K562 (cell line): ENCODE data around the gene SLC48A1. TPM values are rescaled to one million over a fixed set of nuclear protein-coding genes. Genes with fewer than 3 reads are reported as not detected.
"Not testable (repeated sequence)": the region's sequence is repeated elsewhere in the genome, so short reads cannot be mapped to it uniquely, and the experiment has no call there.

Source experiments
- ATAC-seq: fragments of 200-7000 bp; cut with Tn5 transposase; 3 replicates; pipeline ENCODE4 v1.9.1; 2020; ENCODE audit warnings: moderate library complexity
- BruUV-seq: library from RNA; stranded (reverse); fragments of 400-500 nt; replicated peaks from 2 replicates; lab custom pipeline; 2021; lab: Mats Ljungman, UMichigan
- CTCF ChIA-PET: fragments of 300-600 bp; formaldehyde crosslinking; extraction: SDS; loops from one replicate; lab custom pipeline; 2021; ENCODE audit warnings: low intra/inter-chr PET ratio; lab: Yijun Ruan, JAX
- POLR2A ChIA-PET: fragments of 300-600, 350-650 bp; sonication (Branson Sonifier 250); formaldehyde crosslinking; extraction: SDS; loops from one replicate; lab custom pipeline; 2021; ENCODE audit warnings: antibody characterized with exemption, inconsistent platforms; lab: Yijun Ruan, JAX
- DNase-seq, 4 experiments: peaks; one replicate each; pipeline versions ENCODE4 v3.0.0 to v3.0.0-alpha.2; 2011 to 2018; ENCODE audit warnings: low spot score in 3 of 4, mixed read lengths in 3 of 4; ENCODE audit errors: extremely low read depth in 1 of 4
- FAIRE-seq: peaks from 2 replicates; lab custom pipeline; 2011; peaks lifted over from hg19 to GRCh38; lab: Jason Lieb, UNC
- H2AFZ ChIP-seq: 2 replicates; pipeline ENCODE4 v1.6.0; 2011; ENCODE audit warnings: low read depth, low read length, control low read depth, inconsistent platforms
- H3K27ac ChIP-seq: fragments of 200-600 bp; 3 replicates; pipeline ENCODE4 v1.8.0; 2011; ENCODE audit warnings: low read depth, mild to moderate bottlenecking, control low read depth, inconsistent platforms, low read length, moderate library complexity, mixed read lengths; ENCODE audit errors: extremely low read depth
- H3K27me3 ChIP-seq, 2 experiments: fragments of 300-600 bp in 1 of 2; 2 replicates in 1 of 2; 3 replicates in 1 of 2; pipeline versions ENCODE4 v1.6.0 to v1.8.0; 2011; ENCODE audit warnings: inconsistent platforms in 2 of 2, low read length in 2 of 2, mild to moderate bottlenecking in 1 of 2, mixed read lengths in 1 of 2, moderate library complexity in 1 of 2; ENCODE audit not compliant: control insufficient read depth in 2 of 2, insufficient read depth in 2 of 2
- H3K36me3 ChIP-seq: fragments of 300-600 bp; 3 replicates; pipeline ENCODE4 v1.8.0; 2011; ENCODE audit warnings: mild to moderate bottlenecking, low read length, inconsistent platforms; ENCODE audit not compliant: control insufficient read depth, insufficient read depth
- H3K4me1 ChIP-seq, 2 experiments: fragments of 200-600 bp in 1 of 2; replicated peaks in 1 of 2; 2 replicates in 1 of 2; 3 replicates in 1 of 2; pipeline versions ENCODE4 v1.5.1 to v1.8.0; 2011; ENCODE audit warnings: inconsistent platforms in 2 of 2, low read length in 2 of 2, mild to moderate bottlenecking in 1 of 2, mixed read lengths in 1 of 2, moderate library complexity in 1 of 2; ENCODE audit not compliant: control insufficient read depth in 2 of 2, insufficient read depth in 2 of 2
- H3K4me2 ChIP-seq: 2 replicates; pipeline ENCODE4 v1.6.1; 2011; ENCODE audit warnings: low read length, control low read depth, inconsistent platforms, mixed read lengths; ENCODE audit not compliant: insufficient read depth
- H3K4me3 ChIP-seq: fragments of 200-600 bp; sonication (generic), shearing (Covaris generic); 2 replicates; pipeline ENCODE4 v1.5.1; 2016; ENCODE audit warnings: control low read depth, inconsistent platforms
- H3K79me2 ChIP-seq: fragments of 200-600 bp; 3 replicates; pipeline ENCODE4 v1.8.0; 2011; ENCODE audit warnings: low read length, inconsistent platforms; ENCODE audit not compliant: control insufficient read depth, insufficient read depth
- H3K9ac ChIP-seq, 2 experiments: 2 replicates each; pipeline versions ENCODE4 v1.6.0 to v1.6.1; 2011; ENCODE audit warnings: low read depth in 2 of 2, low read length in 2 of 2, control low read depth in 1 of 2, inconsistent platforms in 1 of 2, mild to moderate bottlenecking in 1 of 2, mixed read lengths in 1 of 2; ENCODE audit not compliant: insufficient read depth in 1 of 2
- H3K9me1 ChIP-seq: one replicate; pipeline ENCODE4 v1.6.0; 2011; ENCODE audit warnings: inconsistent platforms, mild to moderate bottlenecking, low read length, moderate library complexity; ENCODE audit not compliant: control insufficient read depth, insufficient read depth
- H3K9me3 ChIP-seq: replicated peaks from 2 replicates; pipeline ENCODE4 v1.5.1; 2011; ENCODE audit warnings: low read depth, low read length, inconsistent platforms; ENCODE audit not compliant: control insufficient read depth, insufficient read depth
- H4K20me1 ChIP-seq: replicated peaks from 2 replicates; pipeline ENCODE4 v1.6.1; 2011; ENCODE audit warnings: low read length, inconsistent platforms, mixed read lengths; ENCODE audit not compliant: control insufficient read depth, insufficient read depth
- CEBPB ChIP-seq: fragments of 450-650 bp; IDR thresholded peaks from 2 replicates; pipeline ENCODE4 v1.6.1; 2016; ENCODE audit warnings: missing genetic modification characterization, missing compliant biosample characterization
- RBFOX2 ChIP-seq: fragments of 200-400 bp; formaldehyde crosslinking; IDR thresholded peaks from 2 replicates; pipeline ENCODE4 v1.6.1; 2017; ENCODE audit warnings: low read depth, mild to moderate bottlenecking, low read length, moderate library complexity
- WGBS: fragments of 100-300 bp; shearing (Covaris generic); methylation state at CpG from one replicate; pipeline ENCODE4 v1.1.6; 2016; ENCODE audit warnings: low coverage, mixed read lengths; ENCODE audit not compliant: insufficient coverage; ENCODE audit errors: missing lambda C conversion rate; 5-methylcytosine and 5-hydroxymethylcytosine counted together
- in situ Hi-C: fragments of 300-500 bp; cut with MboI; formaldehyde crosslinking; loops from 4 replicates; pipeline ENCODE4 v1.15.0; 2018; ENCODE audit warnings: inconsistent platforms, mixed read lengths
- intact Hi-C: fragments of 100-400 bp; cut with micrococcal nuclease; formaldehyde crosslinking; loops from 2 replicates; pipeline ENCODE4 v1.14.2; 2022
- polyA plus RNA-seq, 8 experiments: library from polyadenylated mRNA; depleted of rRNA in 4 of 8; stranded (reverse) in 5 of 8; unstranded in 3 of 8; fragments of >200 nt; fragmentation: Nextera tagmentation in 2 of 8; fragmentation: Illumina TruSeq in 1 of 8; extraction: Ambion mirVana in 2 of 8; extraction: Trizol in 1 of 8; gene quantifications; 2 replicates each; pipeline versions ENCODE4 v1.2.1 to v1.2.3, GENCODE V29; 2011 to 2014; ENCODE audit warnings: inconsistent platforms in 1 of 8, missing spikeins in 1 of 8
- total RNA-seq, 7 experiments: library from RNA; depleted of rRNA in 6 of 7; stranded (reverse); fragments of >200 nt in 6 of 7; fragmentation: Illumina TruSeq in 2 of 7; extraction: Trizol in 2 of 7; gene quantifications; 2 replicates each; pipeline versions ENCODE4 v1.2.1 to v1.2.3, GENCODE V29; 2011 to 2021; ENCODE audit warnings: low replicate concordance in 1 of 7
- TF ChIP-seq, protein P1 (sequence below): fragments of 450-650 bp; formaldehyde crosslinking; IDR thresholded peaks from 2 replicates; pipeline ENCODE4 v1.4.0; 2020; ENCODE audit warnings: mild to moderate bottlenecking, moderate library complexity

SLC48A1 gene
- total and polyA plus RNA-seq, 9 of the 15 experiments (the other 6 are each of a cell fraction or from before 2014, with no cell fraction given), result 10.7 to 37.5 (median 18.7) TPM

DNA sequence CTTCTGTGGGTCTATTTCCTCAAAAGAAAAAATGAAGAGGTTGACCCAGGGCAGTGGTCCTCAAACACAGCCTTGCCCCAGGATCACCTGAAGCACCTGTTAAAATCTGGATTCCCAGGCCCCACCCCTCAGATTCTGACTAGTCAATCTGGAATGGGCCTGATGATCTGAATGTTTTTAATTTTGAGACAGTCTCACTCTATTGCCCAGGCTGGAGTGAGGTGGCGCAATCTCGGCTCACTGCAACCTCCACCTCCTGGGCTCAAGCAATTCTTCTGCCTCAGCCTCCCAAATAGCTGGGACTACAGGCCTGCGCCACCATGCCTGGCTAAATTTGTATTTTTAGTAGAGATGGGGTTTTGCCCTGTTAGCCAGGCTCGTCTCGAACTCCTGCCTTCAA is 42.4 kb downstream of the SLC48A1 start:
- peaks cover 63 to 74% of the 10 kb centered on the region in 2 experiments for H3K4me1 ChIP-seq
- intact Hi-C loops, CTCF ChIA-PET, H3K9me3 ChIP-seq, H3K27ac ChIP-seq, H3K4me3 ChIP-seq, DNase-seq, H3K27me3 ChIP-seq, H3K4me2 ChIP-seq, H2AFZ ChIP-seq, H4K20me1 ChIP-seq, FAIRE-seq, H3K9me1 ChIP-seq, ATAC-seq, H3K9ac ChIP-seq, POLR2A ChIA-PET, in situ Hi-C loops: not testable (repeated sequence)
- TSS peak; percentile 7 for BruUV-seq
- H3K36me3 ChIP-seq, result peaks cover 59% of the 10 kb centered on the region
- TF ChIP-seq CEBPB, result peak; percentile 67
- WGBS, result 93% methylated on average over 5 of the region's 5 CpGs
- H3K79me2 ChIP-seq, result peaks cover 97% of the 10 kb centered on the region

DNA sequence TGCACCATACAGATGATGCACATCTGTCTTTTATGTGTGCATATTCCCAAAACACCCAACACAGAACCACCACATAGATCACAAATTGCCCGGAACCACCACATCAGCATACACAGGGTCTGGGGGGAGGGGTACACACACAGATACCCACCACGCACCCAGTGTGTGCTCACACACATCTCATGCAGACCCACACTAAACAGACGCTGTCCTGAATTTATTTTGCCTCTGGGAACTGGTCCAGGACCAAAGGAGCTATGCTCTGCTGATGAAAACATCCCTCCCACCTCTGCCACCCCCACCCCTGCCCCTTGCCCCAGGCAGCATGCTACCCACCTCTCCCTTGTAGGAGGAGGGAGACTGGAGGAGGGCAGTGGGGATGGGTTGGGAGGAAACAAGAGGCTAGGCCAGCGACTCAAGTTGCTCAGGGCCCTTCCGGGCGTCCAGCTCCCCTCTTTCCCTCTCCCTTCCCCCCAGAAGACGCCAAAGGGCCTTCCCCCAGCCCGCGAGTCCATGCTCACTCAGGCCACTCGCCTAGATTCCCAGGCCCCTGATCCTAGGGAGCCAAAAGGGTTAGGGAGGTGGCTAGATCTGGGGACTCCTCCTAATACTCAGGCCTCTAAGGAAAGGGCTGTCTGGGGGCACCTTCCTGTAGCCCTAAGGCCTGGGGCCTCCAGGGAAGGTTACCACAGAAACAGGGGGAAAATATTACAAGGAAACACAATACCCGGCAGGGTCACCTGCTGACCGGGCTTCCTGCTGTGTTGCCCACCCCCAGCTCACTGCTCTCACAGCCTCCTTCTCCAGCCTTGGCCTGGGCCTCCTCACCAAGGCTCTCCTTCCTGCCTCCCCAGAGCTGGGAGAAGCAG is 43.6 kb downstream of the SLC48A1 start:
- Histone ChIP-seq H3K4me2 (peak overlapping the region; percentile 83), H3K9me1 (no peaks in the 10 kb centered on the region), H3K4me3 (peak overlapping the region; percentile 68), H4K20me1 (no peaks in the 10 kb centered on the region), H3K27ac (peak overlapping the region; percentile 63), H3K4me1 (peaks cover 63 to 79% of the 10 kb centered on the region in 2 experiments), H3K9me3 (no peaks in the 10 kb centered on the region), H3K27me3 (no peaks in the 10 kb centered on the region), H2AFZ (no peak overlapping the region), H3K9ac (peak overlapping the region; percentile 48 to 91; a peak in 3 of 4 replicates), H3K36me3 (peaks cover 47% of the 10 kb centered on the region), H3K79me2 (peaks cover 89% of the 10 kb centered on the region)
- no peak for FAIRE-seq
- DNase-seq, result no peak
- no TSS peak for BruUV-seq
- TF ChIP-seq, protein P1, sequence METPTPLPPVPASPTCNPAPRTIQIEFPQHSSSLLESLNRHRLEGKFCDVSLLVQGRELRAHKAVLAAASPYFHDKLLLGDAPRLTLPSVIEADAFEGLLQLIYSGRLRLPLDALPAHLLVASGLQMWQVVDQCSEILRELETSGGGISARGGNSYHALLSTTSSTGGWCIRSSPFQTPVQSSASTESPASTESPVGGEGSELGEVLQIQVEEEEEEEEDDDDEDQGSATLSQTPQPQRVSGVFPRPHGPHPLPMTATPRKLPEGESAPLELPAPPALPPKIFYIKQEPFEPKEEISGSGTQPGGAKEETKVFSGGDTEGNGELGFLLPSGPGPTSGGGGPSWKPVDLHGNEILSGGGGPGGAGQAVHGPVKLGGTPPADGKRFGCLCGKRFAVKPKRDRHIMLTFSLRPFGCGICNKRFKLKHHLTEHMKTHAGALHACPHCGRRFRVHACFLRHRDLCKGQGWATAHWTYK (CRISPR knock-in tag), result no peak
- peak; percentile 33; the same call in 1 of the 2 replicates for TF ChIP-seq RBFOX2
- ChIA-PET POLR2A (interaction anchor here (0.5 to 2.0 kb wide), 7 partner anchors 8 to 153 kb away, joined by 3 to 18 read pairs (median 5); no protein-coding TSS in a partner anchor), CTCF (no interaction called here)
- ATAC-seq, result no peak
- WGBS, result 34% methylated on average over 8 of the region's 12 CpGs
- intact Hi-C loops (loop anchor here (1.0 kb wide), 1 partner anchor 33 kb away; no protein-coding TSS in a partner anchor), in situ Hi-C loops (no loop called here)
